Measurements from ENCODE around the gene PTPN20. TPM values are rescaled to one million over a fixed set of nuclear protein-coding genes. Genes with fewer than 3 reads are reported as not detected.
"Not testable (repeated sequence)": the region's sequence is repeated elsewhere in the genome, so short reads cannot be mapped to it uniquely, and the experiment has no call there.

PTPN20 gene
- total RNA-seq, 1 donor from 2014 or later = 16.3 TPM

DNA sequence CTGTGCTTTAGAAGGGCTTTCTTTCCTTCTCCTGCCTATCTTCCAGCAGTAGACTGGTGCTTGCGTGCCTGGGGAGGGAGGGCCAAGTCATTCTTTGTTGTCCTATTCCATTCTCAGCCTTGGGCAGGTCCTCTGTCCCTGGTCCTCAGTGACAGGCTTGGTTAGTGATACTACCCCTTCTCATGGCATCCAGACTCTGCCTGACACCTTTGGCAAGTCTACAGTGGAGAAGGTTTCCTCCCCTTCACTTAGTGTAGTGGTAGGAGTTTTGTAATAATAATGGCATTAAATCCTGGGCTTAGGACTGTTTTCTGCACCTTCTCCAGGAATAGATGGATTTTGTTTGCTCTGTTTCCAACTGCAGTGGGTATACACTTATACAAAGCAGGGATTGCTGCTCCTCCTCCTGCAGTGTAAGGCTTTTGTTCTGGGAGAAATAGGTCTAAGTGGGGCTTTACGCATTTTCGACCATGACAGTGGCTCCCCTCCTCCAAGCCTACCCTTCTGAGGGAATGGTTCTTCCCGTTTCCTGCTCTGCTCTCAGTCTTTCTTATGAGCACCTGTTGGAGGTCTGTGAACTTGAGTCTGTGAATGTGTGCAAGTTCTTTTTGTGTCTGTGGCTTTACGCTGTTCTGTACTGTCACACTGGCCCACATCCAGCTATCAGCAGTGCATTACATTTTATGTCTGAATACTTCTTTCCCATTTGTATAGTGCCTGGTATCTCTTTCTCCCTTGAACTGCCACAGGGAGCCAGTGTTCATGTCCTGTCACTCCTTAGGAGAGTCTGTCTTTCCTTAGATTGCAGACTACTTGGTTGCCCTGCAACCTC lies 37.7 kb downstream of the PTPN20 start:
- intact Hi-C loops (cut with DNase I); DNase-seq (ENCODE audit: low spot score): not testable (repeated sequence)

- DNase-seq (ENCODE audit: low spot score); intact Hi-C loops (cut with DNase I): not testable (repeated sequence)
Measured at GRCh38 chr10:46952540-46952939, 41.3 kb downstream of the PTPN20 start.

GRCh38 chr10:46960742-46961141 lies 49.5 kb downstream of the PTPN20 start:
- DNase-seq (ENCODE audit: low spot score); intact Hi-C loops (cut with DNase I): not testable (repeated sequence)

DNA sequence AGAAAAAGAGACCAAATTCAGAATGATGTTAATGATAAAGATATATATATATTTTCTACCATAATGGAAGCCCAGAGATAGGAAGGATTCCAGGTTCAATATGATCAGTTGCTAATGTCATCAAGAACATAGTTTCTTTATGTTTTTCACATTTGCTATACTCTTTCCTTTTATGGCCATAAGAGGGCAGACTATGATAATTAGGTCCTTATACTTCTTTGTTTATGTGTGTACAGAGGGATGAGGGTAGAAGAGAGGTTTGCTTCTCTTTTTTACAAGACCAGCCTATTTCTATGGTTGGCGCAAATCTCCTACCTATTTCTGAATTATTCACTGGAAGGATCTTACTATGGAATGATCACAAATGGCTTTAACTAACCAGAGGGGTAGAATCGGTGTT lies 52.1 kb downstream of the PTPN20 start:
- DNase-seq (ENCODE audit: low spot score); intact Hi-C loops (cut with DNase I): not testable (repeated sequence)

GRCh38 chr10:46967013-46967412 lies 55.8 kb downstream of the PTPN20 start:
- intact Hi-C loops (cut with DNase I) = not testable (repeated sequence)

GRCh38 chr10:46980223-46980622 lies 69.0 kb downstream of the PTPN20 start:
- DNase-seq (ENCODE audit: low spot score); intact Hi-C loops (cut with DNase I): not testable (repeated sequence)

More at GRCh38 chr10:46967013-46967412, 55.8 kb downstream of the PTPN20 start:
- DNase-seq (ENCODE audit: low spot score) = not testable (repeated sequence)

DNA sequence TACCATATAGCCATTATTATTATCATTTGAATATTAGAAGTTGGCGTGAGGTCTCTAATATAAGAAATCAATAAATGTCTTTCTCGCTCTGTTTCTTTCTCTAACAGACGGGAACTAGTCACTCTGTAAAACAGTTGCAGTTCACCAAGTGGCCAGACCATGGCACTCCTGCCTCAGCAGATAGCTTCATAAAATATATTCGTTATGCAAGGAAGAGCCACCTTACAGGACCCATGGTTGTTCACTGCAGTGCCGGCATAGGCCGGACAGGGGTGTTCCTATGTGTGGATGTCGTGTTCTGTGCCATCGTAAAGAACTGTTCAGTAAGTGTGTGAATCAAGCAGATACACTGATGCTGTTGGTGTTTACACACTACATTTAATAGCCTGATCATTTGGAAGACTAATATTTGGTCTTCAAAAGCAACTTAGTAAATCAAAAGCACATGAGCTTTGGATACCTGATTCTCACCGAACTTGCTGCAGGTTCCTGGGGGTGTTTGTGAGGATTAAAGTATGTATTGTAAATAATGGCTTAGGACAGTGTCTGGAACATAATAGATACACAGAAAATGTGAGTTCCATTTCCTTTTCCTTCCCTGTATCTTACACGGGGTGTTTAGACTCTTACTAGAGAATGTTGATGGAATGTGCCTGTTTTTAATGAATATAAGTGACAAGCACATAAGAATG lies 76.2 kb downstream of the PTPN20 start:
- DNase-seq (ENCODE audit: low spot score); intact Hi-C loops (cut with DNase I): not testable (repeated sequence)

DNA sequence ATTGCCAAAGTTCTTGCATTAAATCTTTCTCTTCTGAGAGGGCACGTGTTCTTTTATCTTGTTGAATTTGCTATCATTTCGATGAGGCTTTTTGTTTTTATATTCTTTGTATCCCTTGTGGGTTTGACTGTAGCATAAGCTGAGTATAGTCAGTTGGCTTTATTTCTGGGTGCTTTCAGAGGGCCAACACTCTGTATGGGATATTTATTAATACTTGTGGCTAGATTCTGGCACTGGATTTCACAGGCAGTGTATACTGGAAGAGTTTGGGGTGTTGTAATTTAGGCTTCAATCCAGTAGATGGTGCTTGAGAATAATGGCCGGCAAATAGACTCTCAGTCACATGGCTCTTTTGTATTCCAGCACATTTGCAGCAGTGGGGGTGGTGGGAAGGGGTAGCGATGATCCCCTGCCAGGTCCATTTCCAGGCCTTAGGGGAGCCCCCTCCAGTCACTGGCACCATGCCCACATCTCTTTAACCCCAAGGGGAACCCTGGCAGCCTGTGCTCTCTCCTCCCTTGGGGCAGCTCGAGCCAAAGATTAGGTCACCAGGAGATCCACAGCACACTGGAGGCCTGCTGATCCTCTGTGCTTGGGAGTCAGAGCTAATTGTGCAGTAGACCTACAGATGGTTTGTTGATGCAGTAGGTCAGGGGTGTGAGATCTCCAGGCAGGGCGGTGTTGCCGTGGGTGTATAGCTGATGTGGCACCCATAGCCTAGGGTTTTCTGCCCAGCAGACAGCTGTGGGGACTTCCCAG lies 81.8 kb downstream of the PTPN20 start:
- intact Hi-C loops (cut with DNase I) = loop anchor here (5.0 kb wide), 1 partner anchor 319 kb away; no protein-coding TSS in a partner anchor
- no peak for DNase-seq (ENCODE audit: low spot score)

DNA sequence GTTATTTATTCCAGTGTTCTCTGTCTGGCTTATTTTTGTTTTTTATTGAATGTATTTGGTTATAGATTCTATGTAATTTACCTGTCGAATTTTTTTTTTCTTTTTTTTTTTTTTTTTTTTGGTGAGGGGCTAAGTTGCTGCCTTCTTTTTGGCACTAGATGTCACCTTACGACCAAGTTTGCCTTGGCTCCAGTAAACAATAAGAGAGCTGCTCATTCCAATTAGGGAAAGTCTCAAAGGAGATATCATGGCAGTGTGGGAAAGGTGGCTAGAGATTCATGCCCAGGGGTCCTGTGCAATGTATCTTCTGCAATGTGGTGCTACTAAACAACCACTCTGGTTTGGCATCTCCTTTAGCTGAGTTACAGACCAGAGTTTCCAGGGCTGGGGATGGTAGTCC lies 84.0 kb downstream of the PTPN20 start:
- intact Hi-C loops (cut with DNase I) = no loop called here
- DNase-seq (ENCODE audit: low spot score) = no peak

DNA sequence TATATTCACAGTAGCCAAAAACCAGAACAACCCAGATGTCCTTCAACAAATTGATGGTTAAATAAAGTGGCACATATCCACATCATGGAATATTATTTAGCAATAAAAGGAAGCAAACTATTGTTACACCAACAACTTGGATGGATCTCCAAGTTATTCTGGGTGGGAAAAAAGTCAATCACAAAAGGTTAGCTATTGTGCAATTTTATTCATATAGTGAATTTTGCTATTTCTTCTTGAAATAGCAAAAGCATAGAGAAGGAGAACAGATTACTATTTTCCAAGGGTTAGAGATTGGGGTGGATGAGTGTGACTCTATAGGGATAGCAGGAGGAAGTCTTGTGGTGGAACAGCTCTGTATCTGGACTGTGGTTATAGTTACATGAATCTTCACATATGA lies 87.0 kb downstream of the PTPN20 start:
- intact Hi-C loops (cut with DNase I) = no loop called here

GRCh38 chr10:46998595-46998994 lies 87.4 kb downstream of the PTPN20 start:
- DNase-seq (ENCODE audit: low spot score) = no peak
- intact Hi-C loops (cut with DNase I) = no loop called here

More for the DNA sequence above, 87.0 kb downstream of the PTPN20 start:
- no peak for DNase-seq (ENCODE audit: low spot score)

- no peak for DNase-seq (ENCODE audit: low spot score)
- intact Hi-C loops (cut with DNase I) = no loop called here
Measured at GRCh38 chr10:46999217-46999616, 88.0 kb downstream of the PTPN20 start.

DNA sequence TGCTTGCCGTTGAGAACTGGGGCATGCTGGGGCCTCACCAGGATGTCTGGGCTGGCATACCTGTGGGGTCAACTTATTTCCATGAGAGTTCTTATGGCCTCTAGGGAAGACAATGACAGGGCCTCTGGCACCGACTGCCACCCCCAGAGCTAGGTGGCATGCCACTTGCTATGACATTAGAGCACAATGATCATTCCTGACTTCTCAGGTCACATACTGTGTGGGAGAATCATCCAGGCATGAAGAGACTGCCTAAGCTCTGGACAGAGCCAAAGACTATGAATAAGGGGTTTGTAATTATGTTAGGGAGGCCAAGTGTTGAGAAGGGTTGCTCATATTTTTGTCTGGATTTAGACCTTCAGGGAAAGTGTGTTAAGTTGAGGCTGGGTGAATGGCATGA lies 97.5 kb downstream of the PTPN20 start:
- intact Hi-C loops (cut with DNase I) = no loop called here
- DNase-seq (ENCODE audit: low spot score) = no peak

DNA sequence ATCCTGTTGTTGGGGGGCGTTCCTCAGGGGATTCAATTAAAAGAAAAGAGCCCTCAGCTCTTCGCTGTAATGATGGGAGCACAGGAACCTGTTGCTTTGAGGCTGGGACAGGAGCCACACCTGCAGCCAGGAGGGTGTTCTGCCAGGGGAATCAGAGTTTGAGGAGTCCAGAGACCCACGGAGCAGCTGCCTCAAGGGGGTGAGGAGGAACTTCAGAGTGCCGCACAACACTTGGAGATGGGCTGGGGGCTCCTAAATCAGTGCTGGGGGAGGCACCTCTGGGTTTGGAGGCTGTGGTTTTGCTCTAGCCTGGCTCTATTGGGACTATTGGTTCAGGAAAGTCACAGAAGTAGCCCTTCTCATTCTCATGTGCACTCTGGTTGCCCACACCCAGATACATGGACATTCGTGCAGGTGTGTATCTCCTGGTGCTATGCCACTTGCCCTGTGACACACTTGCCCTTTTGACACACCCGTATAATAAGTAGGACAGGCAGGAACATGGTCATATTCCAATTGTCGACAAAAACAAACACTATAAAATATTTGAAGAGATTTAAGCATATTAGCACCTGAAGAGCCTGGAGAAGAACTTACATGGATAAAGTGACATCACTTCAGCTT lies 98.1 kb downstream of the PTPN20 start:
- no peak for DNase-seq (ENCODE audit: low spot score)
- intact Hi-C loops (cut with DNase I) = no loop called here

DNA sequence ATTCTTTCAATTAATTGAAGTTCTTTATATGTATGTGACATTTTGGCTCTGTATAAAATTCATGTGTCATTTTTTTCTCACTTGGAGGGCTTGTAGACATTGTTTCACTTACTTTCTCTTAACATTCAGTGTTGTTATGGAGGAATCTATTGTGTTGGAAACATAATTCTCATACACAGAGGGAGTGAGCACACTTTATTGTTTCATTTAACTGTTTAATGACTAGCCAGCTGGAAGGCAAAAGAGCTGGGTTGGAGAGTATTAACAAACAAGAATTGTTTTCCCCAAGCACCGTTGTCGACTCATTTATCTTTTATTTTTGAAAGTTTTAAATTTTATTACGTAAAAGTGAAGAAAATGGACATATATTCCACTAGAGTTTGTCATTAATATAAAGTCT lies 98.8 kb downstream of the PTPN20 start:
- no peak for DNase-seq (ENCODE audit: low spot score)
- intact Hi-C loops (cut with DNase I) = no loop called here

GRCh38 chr10:47012214-47012613 lies 101.0 kb downstream of the PTPN20 start:
- intact Hi-C loops (cut with DNase I) = no loop called here
- DNase-seq (ENCODE audit: low spot score) = no peak

DNA sequence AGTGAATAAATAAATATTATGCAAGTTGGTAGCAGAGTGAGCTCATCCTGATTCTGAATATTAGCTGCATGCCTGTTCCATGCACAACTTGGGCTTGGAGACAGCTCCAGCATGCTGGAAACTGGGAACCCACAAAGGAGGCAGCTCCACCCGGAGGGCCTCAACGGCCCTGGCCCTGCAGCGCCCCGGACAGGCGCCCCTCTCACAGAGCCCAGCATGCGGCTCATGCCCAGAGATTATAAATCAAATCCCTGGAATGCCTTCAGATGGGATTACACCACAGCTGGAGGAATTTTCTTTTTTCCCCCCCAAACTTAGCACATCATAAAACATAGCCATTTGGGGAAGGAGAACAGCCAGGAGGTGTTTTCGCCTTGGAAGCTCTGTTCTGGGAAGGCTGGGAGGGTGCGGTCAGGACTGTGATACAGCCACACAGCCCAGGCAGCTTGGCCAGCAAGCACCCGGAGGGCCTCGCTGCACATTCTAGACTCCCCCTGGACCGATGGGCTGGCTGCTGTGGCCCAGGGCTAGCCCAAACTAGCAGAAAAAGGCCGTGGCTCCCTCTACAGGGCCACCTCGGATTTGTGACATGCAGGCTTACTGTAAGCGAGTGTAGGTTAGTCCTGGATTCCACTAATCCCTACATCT lies 102.4 kb downstream of the PTPN20 start:
- intact Hi-C loops (cut with DNase I) = no loop called here

GRCh38 chr10:47015404-47015803 lies 104.2 kb downstream of the PTPN20 start:
- no peak for DNase-seq (ENCODE audit: low spot score)
- intact Hi-C loops (cut with DNase I) = no loop called here

More for the DNA sequence above, 102.4 kb downstream of the PTPN20 start:
- no peak for DNase-seq (ENCODE audit: low spot score)

GRCh38 chr10:47016564-47016963 lies 105.3 kb downstream of the PTPN20 start:
- intact Hi-C loops (cut with DNase I) = no loop called here
- DNase-seq (ENCODE audit: low spot score) = peak; percentile 74
